RWPE1 (cell line): ENCODE data around the gene CUL9.

Experiments used
- CTCF ChIA-PET: fragments of 350-600 bp; sonication (Branson Sonifier 250); formaldehyde crosslinking; extraction: SDS; loops from one replicate; lab custom pipeline; 2021; lab: Yijun Ruan, JAX
- POLR2A ChIA-PET: fragments of 400-600 bp; formaldehyde crosslinking; extraction: SDS; loops from one replicate; lab custom pipeline; 2020; ENCODE audit warnings: antibody characterized with exemption; ENCODE audit not compliant: low non-redundant PET; lab: Yijun Ruan, JAX
- DNase-seq: peaks from one replicate; pipeline ENCODE4 v3.0.0; 2012; ENCODE audit warnings: low spot score
- H3K27ac ChIP-seq: fragments of 450-650 bp; 2 replicates; pipeline ENCODE4 v1.5.1; 2017
- CTCF ChIP-seq: fragments of 450-650 bp; conservative IDR thresholded peaks from 2 replicates; pipeline ENCODE4 v1.5.1; 2017; ENCODE audit warnings: low read depth, mild to moderate bottlenecking

The CUL9 gene

GRCh38 chr6:43184268-43184985 lies 2.4 kb downstream of the CUL9 start:
- CTCF ChIA-PET: interaction anchor here (1.2 kb wide), 1 partner anchor 45 kb away, joined by 4 read pairs; the partner anchor contains the start of gene DNPH1
- TF ChIP-seq CTCF: no peak

GRCh38 chr6:43185391-43185985 lies 3.5 kb downstream of the CUL9 start:
- ChIA-PET POLR2A (no interaction called here), CTCF (interaction anchor here (1.2 kb wide), 1 partner anchor 43 kb away, joined by 4 read pairs; the partner anchor contains the start of gene DNPH1)
- DNase-seq: no peak
- H3K27ac ChIP-seq: 0 out of 2 replicates have a peak overlapping the region, but pooled peaks have one; percentile 50
- TF ChIP-seq CTCF: no peak

More at GRCh38 chr6:43184268-43184985, 2.4 kb downstream of the CUL9 start:
- DNase-seq: no peak
- POLR2A ChIA-PET: no interaction called here
- H3K27ac ChIP-seq: no peak overlapping the region

GRCh38 chr6:43186019-43186418 lies 4.0 kb downstream of the CUL9 start:
- no peak for TF ChIP-seq CTCF
- DNase-seq: no peak
- peak overlapping the region; percentile 50 for H3K27ac ChIP-seq
- POLR2A ChIA-PET: no interaction called here
- CTCF ChIA-PET: no interaction called here

GRCh38 chr6:43186706-43187105 lies 4.7 kb downstream of the CUL9 start:
- DNase-seq: no peak
- POLR2A ChIA-PET: no interaction called here
- H3K27ac ChIP-seq: peak overlapping the region; percentile 50
- CTCF ChIA-PET: interaction anchor here (0.6 kb wide), 1 partner anchor 319 kb away, joined by 6 read pairs; no protein-coding TSS in a partner anchor
- no peak for TF ChIP-seq CTCF

- DNase-seq: no peak
- ChIA-PET CTCF (interaction anchor here (1.3 kb wide), 1 partner anchor 41 kb away, joined by 3 read pairs; the partner anchor contains the start of gene DNPH1), POLR2A (no interaction called here)
- TF ChIP-seq CTCF: no peak
- H3K27ac ChIP-seq: peak overlapping the region; percentile 11; the same call in 1 of the 2 replicates
Observed at GRCh38 chr6:43187821-43188220, 5.8 kb downstream of the CUL9 start.

- ChIA-PET CTCF (interaction anchor here (1.3 kb wide), 1 partner anchor 41 kb away, joined by 3 read pairs; the partner anchor contains the start of gene DNPH1), POLR2A (no interaction called here)
- DNase-seq: no peak
- H3K27ac ChIP-seq: 0 out of 2 replicates have a peak overlapping the region, but pooled peaks have one; percentile 11
- no peak for TF ChIP-seq CTCF
Observed at GRCh38 chr6:43188426-43188825, 6.4 kb downstream of the CUL9 start.
